ENCODE measurements around the gene CACNA1G. TPM values are rescaled to one million over a fixed set of nuclear protein-coding genes. Genes with fewer than 3 reads are reported as not detected.

CACNA1G gene
- total RNA-seq, 1 donor from 2014 or later, result 0.07 TPM

GRCh38 chr17:50631908-50632571 is 71.5 kb downstream of the CACNA1G start:
- intact Hi-C loops (cut with micrococcal nuclease), result no loop called here
- Mint-ChIP-seq H3K4me1 (peaks cover 7% of the 10 kb centered on the region), H3K27me3 (peaks cover 66% of the 10 kb centered on the region), H3K9me3 (no peaks in the 10 kb centered on the region), H3K36me3 (ENCODE audit: low read depth) (no peaks in the 10 kb centered on the region), H3K4me3 (no peak overlapping the region), H3K27ac (no peak overlapping the region)
- ATAC-seq (ENCODE audit: low read depth), result no peak
- no peak for DNase-seq
- no peak for TF ChIP-seq CTCF (IDR thresholded peaks at IDR 0.05)
- POLR2A ChIA-PET, result no interaction called here
- CTCF ChIA-PET, result no interaction called here

- Mint-ChIP-seq H3K36me3 (ENCODE audit: low read depth) (no peaks in the 10 kb centered on the region), H3K4me3 (no peak overlapping the region), H3K9me3 (no peaks in the 10 kb centered on the region), H3K27ac (no peak overlapping the region), H3K4me1 (peaks cover 7% of the 10 kb centered on the region), H3K27me3 (peaks cover 66% of the 10 kb centered on the region)
- TF ChIP-seq CTCF (IDR thresholded peaks at IDR 0.05), result no peak
- DNase-seq (no peak), ATAC-seq (ENCODE audit: low read depth) (peak; percentile 37)
- CTCF ChIA-PET, result no interaction called here
- POLR2A ChIA-PET, result no interaction called here
- intact Hi-C loops (cut with micrococcal nuclease), result no loop called here
These were observed 72.1 kb downstream of the CACNA1G start for GRCh38 chr17:50632637-50633036.

- intact Hi-C loops (cut with micrococcal nuclease), result no loop called here
- no peak overlapping the region for H3K27ac Mint-ChIP-seq
- peaks cover 66% of the 10 kb centered on the region for H3K27me3 Mint-ChIP-seq
- ATAC-seq (ENCODE audit: low read depth) (no peak), DNase-seq (no peak)
- TF ChIP-seq CTCF (IDR thresholded peaks at IDR 0.05), result no peak
- ChIA-PET POLR2A (no interaction called here), CTCF (no interaction called here)
- no peak overlapping the region for H3K4me3 Mint-ChIP-seq
- H3K4me1 Mint-ChIP-seq, result peaks cover 7% of the 10 kb centered on the region
- no peaks in the 10 kb centered on the region for H3K9me3 Mint-ChIP-seq
- H3K36me3 Mint-ChIP-seq (ENCODE audit: low read depth), result no peaks in the 10 kb centered on the region
These were observed 73.2 kb downstream of the CACNA1G start for GRCh38 chr17:50633683-50634082.

- DNase-seq (no peak), ATAC-seq (ENCODE audit: low read depth) (no peak)
- H3K4me3 Mint-ChIP-seq, result no peak within 1 kb of the TSS
- no peaks in the 10 kb centered on the region for H3K36me3 Mint-ChIP-seq (ENCODE audit: low read depth)
- H3K9me3 Mint-ChIP-seq, result no peaks in the 10 kb centered on the region
- TF ChIP-seq CTCF (IDR thresholded peaks at IDR 0.05), result no peak
- intact Hi-C loops (cut with micrococcal nuclease), result no loop called here
- H3K27ac Mint-ChIP-seq, result no peak within 1 kb of the TSS
- H3K27me3 Mint-ChIP-seq, result peaks cover 63% of the 10 kb centered on the region
- peaks cover 7% of the 10 kb centered on the region for H3K4me1 Mint-ChIP-seq
- ChIA-PET CTCF (no interaction called here), POLR2A (no interaction called here)
These were observed 73.9 kb downstream of the CACNA1G start, which contains the start of gene ABCC3 for GRCh38 chr17:50634224-50634914. Gene ABCC3 (plus strand): TSS chr17:50634881. CDS start chr17:50634937, 56 bp downstream.

- H3K27ac Mint-ChIP-seq, result no peak overlapping the region
- TF ChIP-seq CTCF (IDR thresholded peaks at IDR 0.05), result no peak
- no peaks in the 10 kb centered on the region for H3K36me3 Mint-ChIP-seq (ENCODE audit: low read depth)
- no peak overlapping the region for H3K4me3 Mint-ChIP-seq
- H3K9me3 Mint-ChIP-seq, result no peaks in the 10 kb centered on the region
- POLR2A ChIA-PET, result no interaction called here
- intact Hi-C loops (cut with micrococcal nuclease), result no loop called here
- peaks cover 62% of the 10 kb centered on the region for H3K27me3 Mint-ChIP-seq
- no peak for DNase-seq
- CTCF ChIA-PET, result interaction anchor here (2.3 kb wide), 1 partner anchor 9 kb away, joined by 5 read pairs; no protein-coding TSS in a partner anchor
- no peak for ATAC-seq (ENCODE audit: low read depth)
- peaks cover 7% of the 10 kb centered on the region for H3K4me1 Mint-ChIP-seq
These were observed 74.6 kb downstream of the CACNA1G start for GRCh38 chr17:50634915-50635731.

Measured in activated B cell treated with CpG ODN at 0.5 μM for 24 hours (primary cell).